GM19467 (cell line): ENCODE measurements around the gene ABT1.
"Not testable (repeated sequence)": the region's sequence is repeated elsewhere in the genome, so short reads cannot be mapped to it uniquely, and the experiment has no call there.

ENCODE experiments used
- ATAC-seq: cut with Tn5 transposase; IDR thresholded peaks from one replicate; pipeline ENCODE4 v1.9.1; 2021; ENCODE audit warnings: mild to moderate bottlenecking, moderate library complexity; ENCODE audit not compliant: unreplicated experiment

The ABT1 gene

GRCh38 chr6:26596579-26597388 lies at the start of gene ABT1:
Gene ABT1 (plus strand): TSS chr6:26596953. CDS start chr6:26596983, 30 bp downstream.
- peak; percentile 72 for ATAC-seq

GRCh38 chr6:26547363-26547762 lies 49.4 kb upstream of the ABT1 start:
- ATAC-seq = not testable (repeated sequence)

DNA sequence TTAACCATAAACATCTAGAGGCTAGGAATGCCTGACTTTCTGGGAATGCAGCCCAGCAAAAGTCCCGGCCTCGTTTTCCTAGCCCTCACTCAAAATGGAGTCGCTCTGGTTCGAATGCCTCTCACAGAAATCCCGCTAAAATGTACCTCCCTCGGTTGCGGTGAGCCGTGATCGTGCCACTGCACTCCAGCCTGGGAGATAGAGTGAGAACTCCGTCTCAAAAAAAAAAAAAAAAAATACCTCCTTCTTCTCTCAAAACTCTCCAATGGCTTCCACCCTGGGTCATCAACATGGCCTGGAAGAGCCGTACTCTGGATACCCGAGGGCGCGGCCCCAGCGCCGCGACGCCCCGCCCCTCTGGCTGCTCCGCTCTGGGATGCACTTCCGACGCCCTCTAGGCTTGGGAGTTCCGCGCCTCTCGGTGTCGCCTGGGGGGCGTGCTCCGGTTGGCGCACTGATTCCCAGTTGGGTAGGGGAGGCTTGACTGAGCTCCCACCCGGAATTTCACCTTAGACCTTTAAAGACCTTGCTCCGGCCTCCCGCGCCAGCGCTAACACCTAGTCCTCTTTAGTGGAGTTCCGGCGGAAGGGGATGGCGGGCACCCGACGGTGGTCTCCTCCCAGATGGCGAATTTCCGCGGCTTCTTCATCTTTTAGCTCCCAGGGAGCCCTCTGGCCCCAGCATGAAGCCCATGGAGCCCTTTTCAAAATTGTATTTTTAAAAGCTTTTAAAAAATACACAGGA lies 46.3 kb upstream of the ABT1 start:
- no peak for ATAC-seq

- ATAC-seq = no peak
These were observed 44.5 kb upstream of the ABT1 start for GRCh38 chr6:26552205-26552604.

DNA sequence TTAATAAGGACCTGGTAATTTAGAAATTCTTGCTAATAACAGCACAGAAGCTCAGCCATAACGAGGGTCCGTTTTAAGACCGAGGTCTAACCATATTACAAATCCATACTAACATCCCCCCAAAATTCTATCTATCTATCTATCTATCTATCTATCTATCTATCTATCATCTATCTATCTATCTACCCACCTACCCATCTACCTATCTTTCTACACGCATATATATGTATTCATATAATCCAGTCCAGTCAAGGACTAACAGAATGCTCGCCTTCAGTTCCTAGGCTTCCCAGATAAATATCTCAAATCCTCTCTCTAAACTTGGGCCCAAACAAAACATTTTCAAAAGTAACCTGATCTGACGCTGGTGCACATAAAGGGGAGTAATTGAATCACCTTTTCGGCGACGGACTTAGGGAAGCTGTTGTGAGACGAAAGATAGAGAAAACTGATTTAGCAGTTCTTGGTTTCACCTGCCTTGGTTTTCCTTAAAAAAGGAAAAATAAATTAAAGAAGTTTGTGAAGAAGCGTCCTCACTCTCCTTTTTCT lies 44.0 kb upstream of the ABT1 start:
- no peak for ATAC-seq

GRCh38 chr6:26553264-26553634 lies 43.5 kb upstream of the ABT1 start:
- ATAC-seq = peak; percentile 38

- peak; percentile 39 for ATAC-seq
These were observed 42.9 kb upstream of the ABT1 start for GRCh38 chr6:26553635-26554446.

DNA sequence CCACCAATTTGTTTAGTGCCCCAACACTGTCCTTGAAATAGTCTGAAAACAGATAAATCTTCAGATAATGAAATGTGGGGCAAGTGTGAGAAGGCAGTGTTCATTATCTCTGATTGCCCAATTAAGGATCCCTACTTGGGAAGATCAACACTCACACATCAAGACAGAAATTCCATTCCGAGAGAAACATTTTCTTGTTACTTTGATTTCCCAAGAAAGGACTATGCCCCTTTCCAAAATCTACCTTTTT lies 42.4 kb upstream of the ABT1 start:
- ATAC-seq = no peak

DNA sequence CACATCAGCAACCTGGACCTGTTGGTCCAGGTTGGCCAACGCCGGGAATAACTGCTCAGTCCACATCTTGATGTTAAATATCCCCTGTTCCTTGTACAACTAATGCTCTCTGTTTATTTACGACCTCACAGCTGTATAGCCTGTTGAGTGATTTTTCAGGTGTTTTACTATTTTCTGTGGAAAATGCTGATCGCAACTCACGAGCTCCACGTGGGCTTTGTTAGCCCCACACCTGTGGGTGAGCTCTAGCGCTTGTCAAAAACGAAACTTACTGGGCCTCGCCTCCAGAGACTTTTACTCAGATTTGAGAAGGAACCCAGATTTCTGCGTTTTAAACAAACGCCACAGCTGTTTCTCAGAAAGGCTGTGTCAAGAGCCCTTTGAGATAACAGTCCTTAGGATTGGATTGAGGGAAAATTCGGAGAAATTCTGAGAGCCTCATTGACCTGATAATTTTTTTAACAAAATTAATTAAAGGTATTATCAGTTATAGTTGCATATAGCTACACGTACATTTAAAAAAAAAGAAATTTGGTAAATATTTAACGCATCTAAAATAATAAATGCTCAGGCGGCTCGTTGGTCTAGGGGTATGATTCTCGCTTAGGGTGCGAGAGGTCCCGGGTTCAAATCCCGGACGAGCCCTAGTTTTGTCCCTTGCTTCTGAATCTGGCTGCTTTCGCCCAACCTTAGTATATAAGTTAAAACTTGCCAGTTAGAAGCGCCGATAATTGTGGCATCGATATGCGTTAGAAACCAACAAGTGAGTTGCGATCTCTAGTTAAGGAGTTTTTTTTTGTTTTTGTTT lies 41.9 kb upstream of the ABT1 start:
- no peak for ATAC-seq

DNA sequence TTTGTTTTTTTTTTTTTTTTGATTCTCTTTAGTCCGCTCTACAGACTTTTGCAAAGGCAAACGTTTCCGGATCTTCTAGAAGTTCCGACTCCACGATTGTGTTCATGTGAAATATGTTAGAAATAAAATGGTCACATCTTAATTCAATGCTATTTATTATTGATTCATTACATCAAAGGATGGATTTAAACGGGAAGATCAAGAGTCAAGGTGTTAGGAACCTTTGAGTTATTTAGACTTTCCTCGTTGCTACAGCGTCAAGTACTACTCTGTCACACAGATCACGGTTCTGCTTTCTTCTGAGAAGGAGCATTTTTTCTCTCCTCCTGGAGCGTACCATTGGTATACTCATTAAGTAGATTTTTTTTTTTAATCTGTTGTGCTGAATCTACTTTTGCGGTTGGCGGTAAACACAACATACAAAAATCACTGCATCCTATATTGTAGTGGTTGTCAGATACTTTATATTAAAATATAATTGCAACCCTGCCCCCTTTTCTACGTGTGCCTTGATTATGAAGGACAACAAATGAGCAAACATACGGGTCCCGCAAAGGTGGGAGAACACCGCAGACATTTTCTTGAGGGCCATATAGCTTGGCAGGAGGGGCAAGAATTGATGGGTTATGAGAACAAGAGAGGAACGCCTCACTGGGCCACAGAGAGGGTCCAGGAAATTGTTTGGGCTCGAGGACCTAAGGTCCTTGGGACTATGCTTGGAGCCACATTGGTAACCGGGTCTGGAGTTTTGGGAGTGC lies 41.1 kb upstream of the ABT1 start:
- ATAC-seq = no peak

GRCh38 chr6:26556263-26557070 lies 40.3 kb upstream of the ABT1 start:
- ATAC-seq = no peak

DNA sequence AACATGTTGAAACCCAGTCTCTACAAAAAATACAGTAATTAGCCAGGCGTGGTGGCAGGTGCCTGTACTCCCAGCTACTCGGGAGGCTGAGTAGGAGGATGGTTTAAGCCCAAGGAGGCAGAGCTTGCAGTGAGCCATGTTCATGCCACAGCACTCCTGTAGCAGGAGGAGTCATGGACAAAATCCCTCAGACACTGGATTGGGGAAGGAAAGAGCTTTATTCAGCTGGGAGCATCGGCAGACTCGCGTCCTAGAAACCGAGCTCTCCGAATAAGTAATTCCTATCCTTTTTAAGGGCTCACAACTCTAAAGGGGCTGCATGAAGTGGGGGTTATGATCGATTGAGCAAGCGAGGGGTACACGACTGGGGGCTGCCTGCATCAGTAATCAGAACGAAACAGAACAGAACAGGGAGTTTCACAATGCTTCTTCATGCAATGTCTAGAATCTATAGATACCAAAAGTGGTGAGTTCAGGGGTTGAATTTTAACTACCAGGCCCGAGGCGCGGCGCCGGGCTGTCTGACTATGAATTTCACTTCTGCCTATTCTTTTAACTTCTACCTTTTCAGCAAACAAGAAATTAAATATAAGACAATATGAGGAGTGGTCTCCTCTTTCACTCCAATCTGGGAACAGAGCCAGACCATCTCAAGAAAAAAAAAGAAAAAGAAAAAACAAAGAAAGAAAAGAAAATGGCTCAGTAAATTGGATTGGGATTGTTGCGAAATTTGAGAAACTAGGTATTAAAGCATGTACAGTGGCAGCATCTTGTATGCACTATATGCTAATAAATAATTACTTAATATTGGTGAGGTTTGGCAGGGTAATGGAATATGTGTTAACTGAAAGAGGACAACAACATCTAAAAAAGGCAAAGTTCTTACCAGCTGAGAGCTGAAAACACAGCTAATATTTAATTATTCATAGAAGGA lies 35.0 kb upstream of the ABT1 start:
- ATAC-seq = no peak

- ATAC-seq = no peak
These were observed 33.3 kb upstream of the ABT1 start for GRCh38 chr6:26563488-26563887.

- peak; percentile 66 for ATAC-seq
These were observed 27.9 kb upstream of the ABT1 start for GRCh38 chr6:26568601-26569432.

- no peak for ATAC-seq
These were observed 27.4 kb upstream of the ABT1 start for GRCh38 chr6:26569433-26569764.

- ATAC-seq = no peak
These were observed 26.5 kb upstream of the ABT1 start for GRCh38 chr6:26570027-26570809.
